NCI-H2081 treated with DMSO at 0.1 percent for 48 hours (cell line): ENCODE data around the gene MED15.

Experiments
- DNase-seq: peaks from one replicate; lab custom pipeline; 2025; lab: John Stamatoyannopoulos, UW

MED15 gene

GRCh38 chr22:20571531-20572007, 64.2 kb downstream of the MED15 start:
- no peak for DNase-seq

GRCh38 chr22:20572132-20572802, 64.9 kb downstream of the MED15 start:
- no peak for DNase-seq

GRCh38 chr22:20573176-20573832, 65.9 kb downstream of the MED15 start:
- DNase-seq: no peak

- no peak for DNase-seq
Measured at GRCh38 chr22:20573833-20574615, 66.6 kb downstream of the MED15 start.

GRCh38 chr22:20574920-20575353, 67.5 kb downstream of the MED15 start:
- no peak for DNase-seq

- no peak for DNase-seq
Measured at GRCh38 chr22:20575724-20576444, 68.5 kb downstream of the MED15 start.

- no peak for DNase-seq
Measured at GRCh38 chr22:20576445-20576816, 69.0 kb downstream of the MED15 start.

- DNase-seq: no peak
Measured at GRCh38 chr22:20577045-20577444, 69.6 kb downstream of the MED15 start.

- DNase-seq: no peak
Measured at GRCh38 chr22:20577549-20577975, 70.2 kb downstream of the MED15 start.

GRCh38 chr22:20578192-20578591, 70.8 kb downstream of the MED15 start:
- DNase-seq: no peak

GRCh38 chr22:20578707-20579106, 71.3 kb downstream of the MED15 start:
- no peak for DNase-seq

GRCh38 chr22:20579273-20580120, 72.1 kb downstream of the MED15 start:
- no peak for DNase-seq

- DNase-seq: no peak
Measured at GRCh38 chr22:20580179-20580578, 72.8 kb downstream of the MED15 start.

GRCh38 chr22:20580611-20581502, 73.4 kb downstream of the MED15 start:
- no peak for DNase-seq

GRCh38 chr22:20581503-20582170, 74.2 kb downstream of the MED15 start:
- no peak for DNase-seq

- no peak for DNase-seq
Measured at GRCh38 chr22:20582171-20582511, 74.7 kb downstream of the MED15 start.

GRCh38 chr22:20582520-20583361, 75.3 kb downstream of the MED15 start:
- DNase-seq: no peak

GRCh38 chr22:20583471-20583922, 76.1 kb downstream of the MED15 start:
- no peak for DNase-seq
